NCI-H1417 (cell line): ENCODE results near the gene RPL36.
"Not testable (repeated sequence)": the region's sequence is repeated elsewhere in the genome, so short reads cannot be mapped to it uniquely, and the experiment has no call there.

Source experiments
- DNase-seq, 3 experiments: peaks; one replicate each; lab custom pipeline; 2025; lab: John Stamatoyannopoulos, UW

Gene RPL36

GRCh38 chr19:5690955-5691821 is 1.1 kb downstream of the RPL36 start:
- DNase-seq = peak in 2 of 3 experiments; percentile 42 to 60

- DNase-seq = no peak
These were observed 2.0 kb downstream of the RPL36 start for GRCh38 chr19:5691822-5692722.

DNA sequence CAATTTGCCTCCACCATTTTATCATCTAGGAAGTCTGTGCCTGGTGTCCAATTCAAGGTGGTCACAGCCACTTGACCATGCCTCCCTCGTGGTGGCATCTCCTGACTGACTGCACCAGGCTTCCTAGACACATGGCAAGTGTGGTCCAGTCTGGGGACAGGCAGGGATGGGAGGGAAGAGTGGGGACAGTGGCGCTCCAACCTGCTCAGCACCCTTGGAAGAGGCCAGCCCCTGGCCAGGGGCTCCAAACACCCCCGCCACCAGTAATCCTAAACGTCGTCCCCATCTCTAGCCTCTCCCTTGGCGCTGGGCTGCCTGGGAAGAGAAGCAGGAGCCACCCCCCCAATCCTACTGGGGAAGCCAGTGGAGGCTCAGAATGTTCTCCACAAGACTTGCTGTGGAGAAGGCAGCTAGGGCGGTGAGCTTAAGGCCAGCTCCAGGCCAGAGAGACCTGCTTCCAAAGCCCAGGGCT is 2.7 kb downstream of the RPL36 start:
- no peak for DNase-seq

GRCh38 chr19:5693195-5694166 is 3.4 kb downstream of the RPL36 start:
- DNase-seq = no peak

DNA sequence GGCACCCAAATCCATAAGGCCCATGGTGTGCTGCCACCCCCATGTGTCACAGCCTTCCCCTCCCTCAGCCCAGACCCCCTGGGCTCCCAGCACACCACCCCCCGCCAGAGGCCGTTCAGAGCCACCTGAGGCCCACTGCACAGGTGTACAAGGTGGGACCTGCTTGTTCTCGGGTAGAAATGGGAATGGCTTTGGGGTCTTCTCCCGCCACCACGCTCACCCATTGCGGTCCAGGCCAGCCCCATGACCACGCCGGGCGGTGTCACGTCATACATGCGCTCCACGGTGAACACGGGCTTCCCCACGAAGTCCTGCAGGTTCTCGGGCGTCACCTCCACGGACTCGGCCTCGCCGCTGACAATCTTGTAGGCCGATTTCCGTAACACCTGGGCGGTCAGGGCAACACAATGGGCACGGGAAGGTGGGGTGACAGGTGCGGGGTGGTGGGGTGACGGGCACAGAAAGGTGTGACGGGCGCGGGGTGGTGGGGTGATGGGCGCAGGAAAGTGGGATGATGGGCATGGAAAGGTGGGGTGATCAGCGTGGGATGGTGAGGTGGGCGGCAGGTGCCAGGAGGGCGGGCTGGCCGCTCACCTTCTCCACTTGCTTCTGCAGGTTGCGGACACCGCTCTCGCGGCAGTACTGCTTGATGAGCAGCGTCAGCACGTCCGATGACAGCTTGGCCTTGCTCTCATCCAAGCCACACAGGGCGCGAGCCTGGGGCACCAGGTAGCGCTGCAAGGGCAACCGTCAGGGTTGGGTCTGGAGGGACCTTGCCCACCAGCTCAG is 4.3 kb downstream of the RPL36 start:
- DNase-seq = no peak

- DNase-seq = no peak
These were observed 5.0 kb downstream of the RPL36 start for GRCh38 chr19:5694956-5695648.

DNA sequence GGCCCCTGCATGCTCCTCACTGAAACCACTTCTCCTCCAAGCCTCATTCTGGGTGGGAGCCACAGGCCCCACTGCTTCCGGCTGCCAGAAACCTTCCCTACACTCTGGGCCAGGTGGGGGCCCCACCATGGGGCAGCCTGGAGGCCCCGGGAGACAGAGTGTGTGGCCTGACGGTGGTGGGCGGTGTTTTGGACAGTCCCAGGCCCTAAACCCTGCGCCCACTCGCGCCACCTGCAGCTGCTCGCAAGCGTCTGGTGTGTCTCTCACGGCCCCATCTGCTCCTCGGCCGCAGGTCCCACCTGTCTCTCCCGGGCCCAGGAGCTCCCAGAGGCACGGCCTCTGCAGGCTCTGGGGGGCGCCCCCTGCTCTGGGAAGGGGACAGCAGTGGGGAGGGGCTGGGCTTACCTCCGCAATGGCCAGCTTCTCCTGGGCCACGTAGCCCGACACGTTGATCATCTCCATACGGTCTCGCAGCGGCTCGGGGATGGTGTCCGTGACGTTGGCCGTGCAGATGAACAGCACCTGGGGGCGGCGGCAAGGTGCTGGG is 5.6 kb downstream of the RPL36 start:
- no peak for DNase-seq

- no peak for DNase-seq
These were observed 6.3 kb downstream of the RPL36 start for GRCh38 chr19:5696196-5697021.

GRCh38 chr19:5697022-5697889 is 7.2 kb downstream of the RPL36 start:
- no peak for DNase-seq

DNA sequence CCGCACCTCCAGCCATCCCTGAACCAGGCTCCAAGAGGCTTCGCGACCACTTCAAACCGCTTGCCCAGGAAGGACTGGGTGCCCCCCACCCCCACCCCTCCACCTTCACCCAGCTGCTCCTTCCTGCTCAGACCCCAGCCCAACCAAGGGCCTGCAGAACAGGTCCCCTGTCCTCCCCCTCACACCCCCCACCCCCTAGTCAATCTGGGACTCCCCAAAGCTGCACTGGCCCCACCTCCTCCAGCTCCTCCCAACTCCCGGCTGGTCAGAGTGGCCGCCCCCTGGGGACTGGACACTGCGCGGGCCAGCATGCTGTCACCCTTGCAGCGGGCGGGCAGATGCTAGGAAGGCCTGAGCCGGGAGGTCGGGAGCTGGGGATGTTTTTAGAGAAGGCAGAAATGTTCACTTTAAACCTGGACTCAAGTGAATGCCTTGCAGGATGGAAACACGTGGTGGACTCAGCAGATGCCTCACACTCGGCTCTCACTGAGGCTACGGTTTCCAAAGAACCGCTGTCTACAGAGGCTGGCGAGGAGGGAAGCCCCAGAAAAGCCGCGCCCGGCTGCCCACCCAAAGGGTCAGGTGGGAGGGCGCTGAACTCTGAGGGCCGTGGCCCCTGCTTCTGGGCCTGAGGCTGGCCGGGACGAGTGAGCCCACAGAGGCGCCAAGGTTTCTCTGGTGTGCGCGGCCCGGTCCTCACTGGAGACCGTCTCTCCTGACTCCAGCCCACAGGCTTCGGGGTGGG is 8.0 kb downstream of the RPL36 start:
- DNase-seq = no peak

DNA sequence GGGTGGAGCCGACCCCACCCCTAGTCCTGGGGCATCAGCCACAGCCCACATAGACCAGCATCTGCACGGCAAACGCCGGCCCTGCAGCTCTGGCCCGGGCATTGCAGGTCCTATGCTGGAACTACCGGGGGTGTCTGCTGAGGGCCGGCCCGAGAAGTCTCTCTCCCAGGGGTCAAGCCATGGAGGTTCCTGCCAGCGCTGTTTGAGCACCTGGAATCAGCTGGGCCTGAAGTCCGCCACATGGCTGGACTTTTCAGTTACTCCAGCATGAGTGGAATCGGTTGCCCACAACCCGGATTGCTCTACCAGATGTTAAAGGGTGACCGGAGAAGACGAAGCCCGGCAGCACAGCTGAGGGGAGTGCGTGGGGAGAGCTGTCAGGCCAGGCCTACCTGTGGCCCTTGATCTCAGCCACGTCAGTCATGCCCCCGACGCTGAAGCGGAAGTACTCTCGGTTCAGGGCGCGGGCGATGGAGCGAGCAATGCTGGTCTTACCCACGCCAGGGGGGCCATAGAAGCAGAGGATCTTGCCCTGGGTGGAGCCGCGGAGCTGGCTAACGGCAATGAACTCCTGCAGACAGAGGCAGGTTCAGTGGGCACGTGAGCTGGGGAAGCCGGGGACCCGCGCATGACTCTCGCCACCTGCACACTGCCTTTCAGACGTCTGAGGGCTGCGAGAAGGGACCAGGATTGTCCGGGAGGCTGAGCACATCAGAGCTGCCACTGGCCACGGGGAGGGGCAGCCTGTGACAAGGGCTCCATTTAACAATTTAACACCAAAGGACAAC is 8.7 kb downstream of the RPL36 start:
- no peak for DNase-seq

- DNase-seq = no peak
These were observed 10.5 kb downstream of the RPL36 start for GRCh38 chr19:5700455-5701092.

DNA sequence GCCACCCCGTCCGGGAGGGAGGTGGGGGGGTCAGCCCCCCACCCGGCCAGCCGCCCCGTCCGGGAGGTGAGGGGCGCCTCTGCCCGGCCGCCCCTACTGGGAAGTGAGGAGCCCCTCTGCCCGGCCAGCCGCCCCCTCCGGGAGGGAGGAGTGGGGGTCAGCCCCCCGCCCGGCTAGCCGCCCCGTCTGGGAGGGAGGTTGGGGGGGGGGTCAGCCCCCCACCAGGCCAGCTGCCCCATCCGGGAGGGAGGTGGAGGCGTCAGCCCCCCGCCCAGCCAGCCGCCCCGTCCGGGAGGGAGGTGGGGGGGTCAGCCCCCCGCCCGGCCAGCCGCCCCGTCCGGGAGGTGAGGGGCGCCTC is 11.9 kb downstream of the RPL36 start:
- DNase-seq = not testable (repeated sequence)

GRCh38 chr19:5703819-5704818 is 14.0 kb downstream of the RPL36 start:
- DNase-seq = no peak

DNA sequence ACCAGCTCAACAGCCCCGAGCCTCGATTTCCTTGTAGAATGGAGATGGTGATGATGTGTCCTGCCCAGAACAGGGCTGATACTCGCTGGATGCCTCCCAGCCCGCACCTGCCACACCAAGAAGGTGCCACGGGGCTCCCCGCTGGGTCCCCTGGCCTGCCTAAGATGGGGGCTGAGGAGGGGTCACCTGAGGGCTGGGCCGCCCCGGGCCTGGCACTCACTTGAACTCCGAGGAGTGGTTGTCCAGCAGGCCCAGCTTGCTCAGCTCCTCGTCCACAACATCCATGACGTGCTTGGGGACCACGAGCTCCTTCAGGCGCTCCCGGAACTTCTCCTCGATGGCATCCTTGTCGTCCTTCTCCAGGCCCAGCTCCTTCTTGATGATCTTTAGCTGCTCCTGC is 15.5 kb downstream of the RPL36 start:
- no peak for DNase-seq
